Mucosa of descending colon (tissue), 3 donors: ENCODE data around the gene SRD5A1. TPM values are rescaled to one million over a fixed set of nuclear protein-coding genes. Genes with fewer than 3 reads are reported as not detected.

ENCODE experiments used
- ATAC-seq: fragments of 200-7000 bp; cut with Tn5 transposase; one replicate; pipeline ENCODE4 v1.9.1; 2020; ENCODE audit warnings: mild to moderate bottlenecking, moderate library complexity
- DNase-seq, 3 donors: peaks; one replicate each; pipeline ENCODE4 v3.0.0-alpha.2; 2020
- H3K36me3 ChIP-seq: fragments of 200-600 bp; one replicate; pipeline ENCODE4 v1.8.0; 2021; ENCODE audit warnings: low read depth, mild to moderate bottlenecking
- H3K4me1 ChIP-seq: fragments of 200-600 bp; one replicate; pipeline ENCODE4 v1.8.0; 2021; ENCODE audit warnings: low read depth, mild to moderate bottlenecking
- H3K4me3 ChIP-seq: fragments of 200-600 bp; one replicate; pipeline ENCODE4 v1.8.0; 2021; ENCODE audit warnings: mild to moderate bottlenecking
- H3K9me3 ChIP-seq: fragments of 200-600 bp; one replicate; pipeline ENCODE4 v1.8.0; 2021; ENCODE audit warnings: mild to moderate bottlenecking
- intact Hi-C, 2 donors: fragments of 100-400 bp; cut with DNase I in 1 of 2; cut with micrococcal nuclease in 1 of 2; formaldehyde crosslinking; loops; one replicate each; pipeline versions ENCODE4 v1.11.0 to v1.11.1; 2022; cut with DNase I, micrococcal nuclease
- total RNA-seq, 3 donors: library from RNA; stranded (reverse); fragmentation: NEBNext Ultra II Directional in 2 of 3; extraction: Animal tissue kit (Norgen Biotek cat#: 25700) in 2 of 3; gene quantifications; one replicate each; pipeline versions ENCODE4 v1.2.1 to v1.2.4, GENCODE V29; 2021 to 2023
- TF ChIP-seq, protein P1 (sequence below): fragments of 200-600 bp; IDR thresholded peaks from one replicate; pipeline ENCODE4 v1.8.0; 2022; ENCODE audit warnings: antibody characterized with exemption, mild to moderate bottlenecking
- donor health status: DM: no; HTN: no; CAD: no; lungs with moderate emphysema.
- donor health status: DM: no; HTN: no; CAD: no.
- donor health status: DM: no; HTN: yes; CAD: no.

The SRD5A1 gene
- total RNA-seq, 3 donors from 2014 or later = 12.7 to 16.2 (median 14.3) TPM

DNA sequence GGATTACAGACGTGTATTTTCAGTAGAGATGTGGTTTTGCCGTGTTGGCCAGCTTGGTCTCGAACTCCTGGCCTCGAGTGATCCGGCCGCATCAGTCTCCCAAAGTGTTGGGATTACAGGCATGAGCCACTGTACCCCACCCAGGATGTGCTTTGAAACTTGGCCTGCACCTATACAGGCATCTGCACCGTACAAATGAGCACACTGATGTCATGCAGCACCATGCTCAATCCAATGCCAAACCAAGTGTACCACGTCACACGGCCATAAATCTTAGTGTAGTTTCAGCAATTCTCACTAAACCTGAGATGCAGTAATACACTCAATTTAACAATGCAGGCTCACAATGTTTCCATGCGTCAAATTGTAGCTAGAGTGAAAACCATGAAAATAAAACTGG, 6.7 kb upstream of the SRD5A1 start:
- TF ChIP-seq, protein P1, sequence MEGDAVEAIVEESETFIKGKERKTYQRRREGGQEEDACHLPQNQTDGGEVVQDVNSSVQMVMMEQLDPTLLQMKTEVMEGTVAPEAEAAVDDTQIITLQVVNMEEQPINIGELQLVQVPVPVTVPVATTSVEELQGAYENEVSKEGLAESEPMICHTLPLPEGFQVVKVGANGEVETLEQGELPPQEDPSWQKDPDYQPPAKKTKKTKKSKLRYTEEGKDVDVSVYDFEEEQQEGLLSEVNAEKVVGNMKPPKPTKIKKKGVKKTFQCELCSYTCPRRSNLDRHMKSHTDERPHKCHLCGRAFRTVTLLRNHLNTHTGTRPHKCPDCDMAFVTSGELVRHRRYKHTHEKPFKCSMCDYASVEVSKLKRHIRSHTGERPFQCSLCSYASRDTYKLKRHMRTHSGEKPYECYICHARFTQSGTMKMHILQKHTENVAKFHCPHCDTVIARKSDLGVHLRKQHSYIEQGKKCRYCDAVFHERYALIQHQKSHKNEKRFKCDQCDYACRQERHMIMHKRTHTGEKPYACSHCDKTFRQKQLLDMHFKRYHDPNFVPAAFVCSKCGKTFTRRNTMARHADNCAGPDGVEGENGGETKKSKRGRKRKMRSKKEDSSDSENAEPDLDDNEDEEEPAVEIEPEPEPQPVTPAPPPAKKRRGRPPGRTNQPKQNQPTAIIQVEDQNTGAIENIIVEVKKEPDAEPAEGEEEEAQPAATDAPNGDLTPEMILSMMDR = no peak
- DNase-seq (no peak), ATAC-seq (no peak)
- Histone ChIP-seq H3K9me3 (no peaks in the 10 kb centered on the region), H3K4me3 (no peak overlapping the region), H3K36me3 (no peaks in the 10 kb centered on the region), H3K4me1 (peaks cover 4% of the 10 kb centered on the region)
- intact Hi-C loops = no loop called here

DNA sequence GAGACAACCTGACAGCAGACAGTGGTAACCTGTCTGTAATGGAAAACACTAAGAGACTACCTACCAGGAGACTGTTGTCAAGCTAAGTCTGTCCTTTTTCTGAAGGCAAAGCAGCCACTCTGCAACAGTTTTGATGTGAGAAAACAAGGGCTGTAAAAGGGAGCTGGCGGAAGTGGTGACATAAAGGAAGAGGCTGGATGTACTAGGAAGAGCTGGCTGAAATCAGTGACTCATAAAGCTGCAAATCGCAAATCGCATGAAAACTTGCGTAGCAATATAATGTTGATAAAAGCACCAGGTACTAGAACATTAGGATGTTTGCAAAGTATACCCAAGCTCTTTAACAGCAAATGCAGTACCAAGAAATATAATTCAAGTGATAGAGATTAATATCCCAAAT, 1.8 kb upstream of the SRD5A1 start:
- TF ChIP-seq, protein P1 = no peak
- H3K4me3 ChIP-seq = no peak overlapping the region
- intact Hi-C loops = loop anchor here in 1 of 2 donors (10.0 kb wide), 1 partner anchor 113 kb away; no protein-coding TSS in a partner anchor

DNA sequence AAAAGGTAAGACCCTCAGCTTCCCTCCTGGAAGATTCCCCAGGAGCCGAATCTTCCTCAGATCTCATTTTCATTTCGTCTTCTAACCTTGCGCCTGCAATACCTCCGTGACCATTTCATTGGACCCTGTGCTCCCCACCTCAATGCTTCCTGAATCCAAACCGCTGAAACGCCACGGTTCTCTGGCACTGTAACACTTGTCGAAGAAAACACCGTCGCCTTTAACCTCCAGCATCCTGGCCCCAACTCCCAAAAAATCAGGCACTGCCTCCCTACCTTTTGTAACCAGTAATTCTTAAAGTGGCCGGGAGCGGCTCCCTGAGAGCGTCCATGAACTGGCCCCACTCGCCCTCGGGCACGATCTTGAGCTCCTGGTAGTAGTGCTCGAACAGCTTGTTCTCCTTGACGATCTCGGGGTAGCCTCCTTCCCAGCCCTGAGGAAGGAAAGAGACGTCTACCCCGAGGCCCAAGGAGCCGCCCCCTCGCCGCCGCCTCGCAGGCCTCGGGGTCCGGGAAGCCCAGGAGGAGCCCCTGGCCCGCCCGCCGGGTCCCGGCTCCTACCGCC, 834 bp upstream of the SRD5A1 start:
- H3K4me1 ChIP-seq = peaks cover 11% of the 10 kb centered on the region
- intact Hi-C loops = loop anchor here in 1 of 2 donors (10.0 kb wide), 1 partner anchor 112 kb away; no protein-coding TSS in a partner anchor
- H3K36me3 ChIP-seq = no peaks in the 10 kb centered on the region
- no peaks in the 10 kb centered on the region for H3K9me3 ChIP-seq
- TF ChIP-seq, protein P1 = no peak
- DNase-seq (peak in 1 of 3 donors; percentile 31), ATAC-seq (peak; percentile 31)
- H3K4me3 ChIP-seq = peak overlapping the region; percentile 91

More for the DNA sequence above, 1.8 kb upstream of the SRD5A1 start:
- ATAC-seq (no peak), DNase-seq (no peak)
- Histone ChIP-seq H3K9me3 (no peaks in the 10 kb centered on the region), H3K36me3 (no peaks in the 10 kb centered on the region), H3K4me1 (peaks cover 11% of the 10 kb centered on the region)

DNA sequence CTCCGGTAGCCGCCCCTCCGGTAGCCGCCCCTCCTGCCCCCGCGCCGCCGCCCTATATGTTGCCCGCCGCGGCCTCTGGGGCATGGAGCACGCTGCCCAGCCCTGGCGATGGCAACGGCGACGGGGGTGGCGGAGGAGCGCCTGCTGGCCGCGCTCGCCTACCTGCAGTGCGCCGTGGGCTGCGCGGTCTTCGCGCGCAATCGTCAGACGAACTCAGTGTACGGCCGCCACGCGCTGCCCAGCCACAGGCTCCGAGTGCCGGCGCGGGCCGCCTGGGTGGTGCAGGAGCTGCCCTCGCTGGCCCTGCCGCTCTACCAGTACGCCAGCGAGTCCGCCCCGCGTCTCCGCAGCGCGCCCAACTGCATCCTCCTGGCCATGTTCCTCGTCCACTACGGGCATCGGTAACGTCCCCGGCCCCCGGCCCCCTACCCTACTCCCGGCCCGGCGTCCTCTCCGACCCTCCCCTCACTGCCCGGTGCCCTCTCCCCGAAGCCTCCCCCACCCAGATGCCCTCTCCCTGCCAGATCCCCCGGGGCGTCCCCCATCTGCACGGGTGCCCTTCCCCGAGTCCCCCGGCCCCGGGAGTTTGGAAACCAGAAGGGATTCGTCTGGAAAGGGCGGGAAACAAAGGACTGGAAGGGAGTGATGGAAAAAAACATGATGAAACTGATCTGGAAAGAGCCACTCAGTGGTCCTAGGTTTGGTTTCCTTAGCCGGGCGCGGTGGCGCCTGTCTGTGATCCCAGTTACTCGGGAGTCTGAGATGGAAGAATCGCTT, 417 bp downstream of the SRD5A1 start:
- TF ChIP-seq, protein P1 = no peak
- peak overlapping the region; percentile 91 for H3K4me3 ChIP-seq
- intact Hi-C loops = loop anchor here in 1 of 2 donors (10.0 kb wide), 1 partner anchor 111 kb away; no protein-coding TSS in a partner anchor
- no peaks in the 10 kb centered on the region for H3K9me3 ChIP-seq
- DNase-seq = peak in 1 of 3 donors; percentile 21
- peak; percentile 68 for ATAC-seq
- H3K4me1 ChIP-seq = peaks cover 11% of the 10 kb centered on the region
- no peaks in the 10 kb centered on the region for H3K36me3 ChIP-seq

DNA sequence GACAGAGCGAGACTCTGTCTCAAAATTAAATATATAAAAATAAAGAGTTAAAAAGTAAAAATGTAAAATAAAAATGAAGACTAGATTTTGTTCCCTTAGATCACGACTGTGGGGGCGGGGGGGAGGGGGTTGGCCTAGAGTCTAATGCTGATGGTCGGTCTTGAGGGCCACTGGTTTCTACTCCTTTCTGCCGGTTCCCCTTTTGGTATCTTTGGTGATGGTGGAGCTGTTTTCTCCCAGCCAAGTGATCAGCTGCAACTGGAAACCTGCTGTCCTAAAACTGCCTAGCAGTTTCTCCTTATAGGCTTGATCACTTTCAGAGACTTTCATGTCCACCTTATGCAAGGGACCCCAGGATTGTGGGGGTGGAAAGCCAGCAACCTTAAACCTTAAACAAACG, 1.1 kb downstream of the SRD5A1 start:
- TF ChIP-seq, protein P1 = no peak
- no peak for DNase-seq
- peaks cover 11% of the 10 kb centered on the region for H3K4me1 ChIP-seq
- H3K9me3 ChIP-seq = no peaks in the 10 kb centered on the region
- no peak overlapping the region for H3K4me3 ChIP-seq
- H3K36me3 ChIP-seq = no peaks in the 10 kb centered on the region
- intact Hi-C loops = loop anchor here in 1 of 2 donors (10.0 kb wide), 1 partner anchor 110 kb away; no protein-coding TSS in a partner anchor
- ATAC-seq = no peak
